H1 (cell line): Measurements from ENCODE around the gene CDHR5.

Experiments used
- CTCF ChIP-seq, 3 experiments: IDR thresholded peaks; 1 replicate in 2 of 3; 2 replicates in 1 of 3; pipeline versions ENCODE4 v1.5.1 to v1.6.1; 2011; ENCODE audit warnings: low read length in 3 of 3, mild to moderate bottlenecking in 3 of 3, inconsistent platforms in 2 of 3, low read depth in 1 of 3, moderate library complexity in 1 of 3; ENCODE audit not compliant: insufficient read depth in 1 of 3; ENCODE audit errors: control extremely low read depth in 1 of 3
- E2F6 ChIP-seq: IDR thresholded peaks from 2 replicates; pipeline ENCODE4 v1.6.1; 2012; ENCODE audit warnings: inconsistent platforms
- EZH2 ChIP-seq: fragments of 200-600 bp; sonication (generic); IDR thresholded peaks from 2 replicates; pipeline ENCODE4 v1.7.1; 2012; ENCODE audit warnings: low read depth, mild to moderate bottlenecking, moderate library complexity, low read length, inconsistent platforms; ENCODE audit not compliant: severe bottlenecking
- JUND ChIP-seq: IDR thresholded peaks from 2 replicates; pipeline ENCODE4 v1.6.1; 2011; ENCODE audit warnings: mild to moderate bottlenecking, improper control_type of control experiment, low read length
- SIRT6 ChIP-seq: IDR thresholded peaks from one replicate; pipeline ENCODE4 v1.7.1; 2012; ENCODE audit warnings: low read length, inconsistent platforms
- SP2 ChIP-seq: IDR thresholded peaks from 2 replicates; pipeline ENCODE4 v1.6.1; 2012; ENCODE audit warnings: mild to moderate bottlenecking, low read length, inconsistent platforms
- TF ChIP-seq, protein P1 (sequence below): IDR thresholded peaks from 2 replicates; pipeline ENCODE4 v1.6.1; 2011; ENCODE audit warnings: low read depth, mild to moderate bottlenecking, low read length; ENCODE audit not compliant: insufficient read depth

DNA sequence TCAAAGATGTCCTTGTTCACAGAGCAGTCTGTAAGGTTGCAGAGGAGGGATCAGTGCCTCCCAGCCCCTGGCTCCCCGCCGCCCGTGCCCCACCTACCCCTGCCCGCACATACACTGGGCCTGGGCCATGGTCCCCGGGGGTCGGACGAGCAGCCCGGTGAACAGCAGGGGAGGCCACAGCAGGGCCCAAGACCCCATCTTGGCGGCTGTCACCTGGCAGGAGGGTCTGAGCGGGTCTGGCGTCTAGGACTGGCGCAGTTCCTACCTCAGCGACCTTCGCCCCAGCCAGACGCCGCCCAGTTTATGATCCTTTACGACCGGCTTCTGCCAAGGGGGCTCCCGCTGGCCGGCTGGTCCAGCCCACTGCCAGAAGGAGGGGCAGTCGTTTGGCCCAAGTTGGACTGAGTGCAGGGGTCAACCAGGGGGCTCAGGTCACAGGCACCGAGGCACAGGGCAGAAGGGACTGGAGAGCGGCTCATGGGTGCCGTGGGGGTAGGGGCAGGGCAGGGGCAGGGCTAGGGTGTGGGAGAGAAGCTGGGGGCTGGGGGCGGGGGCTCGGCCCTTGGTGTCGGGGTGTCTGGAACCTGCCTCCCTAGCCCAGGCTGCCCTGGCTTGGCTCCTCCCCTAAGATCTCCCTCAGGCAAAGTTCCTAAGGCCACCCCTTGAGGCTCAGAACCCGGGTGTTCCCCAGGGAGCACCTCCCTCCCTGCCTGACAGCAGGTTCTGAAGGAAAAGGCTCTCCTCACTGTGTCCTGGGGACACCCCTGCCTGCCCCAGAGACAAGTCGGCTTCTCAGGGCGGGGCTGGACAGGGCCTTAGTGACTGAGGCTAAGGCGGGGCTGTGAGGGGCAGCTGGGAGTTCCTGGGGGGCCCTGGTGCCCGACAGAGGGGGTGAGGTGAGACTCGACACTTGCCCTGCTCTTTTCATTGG, at the start of gene CDHR5:
- no peak for TF ChIP-seq CTCF (IDR thresholded peaks at IDR 0.05; ENCODE audit: control extremely low read depth in 1 of 3, insufficient read depth in 1 of 3, low read depth in 1 of 3, low read length in 3 of 3)
- TF ChIP-seq JUND = no peak
- no peak for TF ChIP-seq SIRT6
- TF ChIP-seq E2F6 = no peak
- TF ChIP-seq SP2 = no peak
- TF ChIP-seq EZH2 = no peak
- TF ChIP-seq, protein P1, sequence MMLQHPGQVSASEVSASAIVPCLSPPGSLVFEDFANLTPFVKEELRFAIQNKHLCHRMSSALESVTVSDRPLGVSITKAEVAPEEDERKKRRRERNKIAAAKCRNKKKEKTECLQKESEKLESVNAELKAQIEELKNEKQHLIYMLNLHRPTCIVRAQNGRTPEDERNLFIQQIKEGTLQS = no peak
